LNCAP (cell line): Measurements from ENCODE around the gene MTHFD2L.

ENCODE experiments used
- TF ChIP-seq, protein P1 (sequence below): fragments of 450-650 bp; IDR thresholded peaks from 2 replicates; pipeline ENCODE4 v1.5.1; 2017; ENCODE audit warnings: mild to moderate bottlenecking

The MTHFD2L gene

GRCh38 chr4:74166135-74166534 is 8.2 kb downstream of the MTHFD2L start:
- TF ChIP-seq, protein P1, sequence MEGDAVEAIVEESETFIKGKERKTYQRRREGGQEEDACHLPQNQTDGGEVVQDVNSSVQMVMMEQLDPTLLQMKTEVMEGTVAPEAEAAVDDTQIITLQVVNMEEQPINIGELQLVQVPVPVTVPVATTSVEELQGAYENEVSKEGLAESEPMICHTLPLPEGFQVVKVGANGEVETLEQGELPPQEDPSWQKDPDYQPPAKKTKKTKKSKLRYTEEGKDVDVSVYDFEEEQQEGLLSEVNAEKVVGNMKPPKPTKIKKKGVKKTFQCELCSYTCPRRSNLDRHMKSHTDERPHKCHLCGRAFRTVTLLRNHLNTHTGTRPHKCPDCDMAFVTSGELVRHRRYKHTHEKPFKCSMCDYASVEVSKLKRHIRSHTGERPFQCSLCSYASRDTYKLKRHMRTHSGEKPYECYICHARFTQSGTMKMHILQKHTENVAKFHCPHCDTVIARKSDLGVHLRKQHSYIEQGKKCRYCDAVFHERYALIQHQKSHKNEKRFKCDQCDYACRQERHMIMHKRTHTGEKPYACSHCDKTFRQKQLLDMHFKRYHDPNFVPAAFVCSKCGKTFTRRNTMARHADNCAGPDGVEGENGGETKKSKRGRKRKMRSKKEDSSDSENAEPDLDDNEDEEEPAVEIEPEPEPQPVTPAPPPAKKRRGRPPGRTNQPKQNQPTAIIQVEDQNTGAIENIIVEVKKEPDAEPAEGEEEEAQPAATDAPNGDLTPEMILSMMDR = no peak

DNA sequence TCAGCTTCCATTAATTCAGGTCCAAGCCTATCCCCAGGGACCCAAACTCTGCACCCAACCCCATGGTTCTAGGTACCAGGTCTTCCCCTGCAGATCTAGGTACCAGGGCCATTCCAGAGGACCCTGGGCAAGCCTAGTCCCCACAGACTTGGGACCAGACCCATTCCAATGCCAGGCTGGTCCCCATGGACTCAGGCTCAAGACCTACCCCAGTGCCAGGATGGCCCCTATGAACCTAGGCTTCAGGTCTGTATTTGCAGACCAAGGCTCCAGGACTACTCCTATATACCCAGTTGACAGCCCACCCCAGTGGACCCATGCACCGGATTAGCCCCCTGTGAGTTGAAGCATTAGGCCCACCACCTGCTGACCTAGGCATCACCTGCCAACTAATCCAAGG is 8.9 kb downstream of the MTHFD2L start:
- TF ChIP-seq, protein P1 = no peak

GRCh38 chr4:74167585-74167984 is 9.7 kb downstream of the MTHFD2L start:
- TF ChIP-seq, protein P1 = no peak

GRCh38 chr4:74168841-74169240 is 10.9 kb downstream of the MTHFD2L start:
- TF ChIP-seq, protein P1 = no peak

DNA sequence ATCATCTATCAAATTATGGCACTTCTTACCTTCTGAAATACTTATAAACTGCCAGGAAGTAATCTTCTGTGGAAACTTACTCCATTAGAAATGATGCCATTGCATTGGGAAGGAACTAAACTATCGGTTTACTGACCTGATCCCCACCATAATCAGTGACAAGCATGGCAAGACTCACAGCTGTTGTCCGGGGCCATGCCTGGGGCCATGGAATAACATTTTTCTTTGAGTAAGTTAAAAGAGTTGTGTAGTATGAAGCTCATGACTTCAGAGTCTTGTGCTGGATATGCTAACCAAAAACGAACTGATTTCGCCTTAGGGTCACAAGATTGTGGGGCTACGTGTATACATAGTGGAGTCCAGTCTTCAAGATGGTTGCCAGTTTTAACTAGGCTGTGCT is 15.4 kb downstream of the MTHFD2L start:
- TF ChIP-seq, protein P1 = no peak

- TF ChIP-seq, protein P1 = no peak
Observed at GRCh38 chr4:74174421-74174820, 16.5 kb downstream of the MTHFD2L start.

DNA sequence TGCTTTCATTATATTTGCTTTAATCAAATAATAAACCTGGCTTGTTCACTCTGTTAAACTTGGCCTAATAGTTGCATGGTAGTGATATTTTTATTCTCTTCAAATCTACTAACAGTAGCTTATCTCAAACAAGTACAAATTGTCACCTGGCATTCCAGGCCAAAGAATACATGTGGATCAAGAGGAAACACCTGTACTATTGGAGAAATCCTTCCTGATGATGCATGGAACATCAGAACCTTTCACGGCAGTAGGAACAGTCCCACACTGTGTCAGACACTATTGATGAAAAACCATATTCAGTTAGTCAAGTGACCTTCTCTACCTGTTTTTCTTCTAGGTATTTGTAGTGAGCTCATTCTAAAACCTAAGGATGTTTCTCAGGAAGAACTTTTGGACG is 17.0 kb downstream of the MTHFD2L start:
- TF ChIP-seq, protein P1 = no peak

GRCh38 chr4:74175379-74175778 is 17.5 kb downstream of the MTHFD2L start:
- TF ChIP-seq, protein P1 = no peak
